ENCODE data around the gene PHPT1.

DNA sequence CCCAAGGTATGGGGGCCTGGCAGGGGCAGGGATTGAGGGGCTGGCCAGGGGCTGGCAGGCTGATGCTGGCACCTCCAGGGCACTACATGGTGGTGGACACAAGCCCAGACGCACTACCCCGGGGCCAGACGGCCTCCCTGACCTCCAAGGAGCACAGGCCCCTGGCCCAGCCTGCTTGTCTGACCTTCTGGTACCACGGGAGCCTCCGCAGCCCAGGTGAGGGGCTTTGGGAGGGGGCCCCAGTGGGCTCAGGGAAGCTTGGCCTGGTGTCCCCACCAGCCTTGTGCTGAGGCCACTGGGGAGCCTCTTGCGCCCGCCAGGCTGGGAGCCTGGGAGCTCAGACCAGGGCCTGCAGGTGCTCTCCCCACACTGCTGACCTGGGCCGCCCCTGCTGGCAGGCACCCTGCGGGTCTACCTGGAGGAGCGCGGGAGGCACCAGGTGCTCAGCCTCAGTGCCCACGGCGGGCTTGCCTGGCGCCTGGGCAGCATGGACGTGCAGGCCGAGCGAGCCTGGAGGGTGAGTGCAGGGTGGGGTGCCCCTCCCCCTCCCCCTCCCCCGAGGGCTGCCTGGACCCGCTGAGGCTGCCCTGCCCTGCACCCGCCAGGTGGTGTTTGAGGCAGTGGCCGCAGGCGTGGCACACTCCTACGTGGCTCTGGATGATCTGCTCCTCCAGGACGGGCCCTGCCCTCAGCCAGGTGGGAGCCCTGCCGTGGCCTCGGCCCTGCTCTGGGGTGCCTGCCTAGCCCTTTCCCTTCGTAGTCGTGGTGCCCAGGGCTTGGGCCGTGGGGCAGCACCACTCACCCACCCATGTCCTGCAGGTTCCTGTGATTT is 8.6 kb downstream of the PHPT1 start:
- TF ChIP-seq, protein P1, sequence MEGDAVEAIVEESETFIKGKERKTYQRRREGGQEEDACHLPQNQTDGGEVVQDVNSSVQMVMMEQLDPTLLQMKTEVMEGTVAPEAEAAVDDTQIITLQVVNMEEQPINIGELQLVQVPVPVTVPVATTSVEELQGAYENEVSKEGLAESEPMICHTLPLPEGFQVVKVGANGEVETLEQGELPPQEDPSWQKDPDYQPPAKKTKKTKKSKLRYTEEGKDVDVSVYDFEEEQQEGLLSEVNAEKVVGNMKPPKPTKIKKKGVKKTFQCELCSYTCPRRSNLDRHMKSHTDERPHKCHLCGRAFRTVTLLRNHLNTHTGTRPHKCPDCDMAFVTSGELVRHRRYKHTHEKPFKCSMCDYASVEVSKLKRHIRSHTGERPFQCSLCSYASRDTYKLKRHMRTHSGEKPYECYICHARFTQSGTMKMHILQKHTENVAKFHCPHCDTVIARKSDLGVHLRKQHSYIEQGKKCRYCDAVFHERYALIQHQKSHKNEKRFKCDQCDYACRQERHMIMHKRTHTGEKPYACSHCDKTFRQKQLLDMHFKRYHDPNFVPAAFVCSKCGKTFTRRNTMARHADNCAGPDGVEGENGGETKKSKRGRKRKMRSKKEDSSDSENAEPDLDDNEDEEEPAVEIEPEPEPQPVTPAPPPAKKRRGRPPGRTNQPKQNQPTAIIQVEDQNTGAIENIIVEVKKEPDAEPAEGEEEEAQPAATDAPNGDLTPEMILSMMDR (IDR thresholded peaks at IDR 0.05) = no peak
- TF ChIP-seq POLR2A (IDR thresholded peaks at IDR 0.05) (no peak), EP300 (IDR thresholded peaks at IDR 0.05) (no peak)

Data from stomach (tissue), 4 donors.